Renal pelvis (tissue), 12 donors: ENCODE data around the gene SPTLC1. TPM values are rescaled to one million over a fixed set of nuclear protein-coding genes. Genes with fewer than 3 reads are reported as not detected.
A peak's percentile ranks its signal among the peaks of the same experiment; 100 is the strongest.
"Not testable (repeated sequence)": the region's sequence is repeated elsewhere in the genome, so short reads cannot be mapped to it uniquely, and the experiment has no call there.

ENCODE experiments used
- DNase-seq: peaks from one replicate; pipeline ENCODE4 v3.0.0-alpha.2; 2013
- long read RNA-seq, 16 experiments: transcript quantifications; one replicate each; lab custom pipeline, GENCODE V29; 2026
- polyA plus RNA-seq, 3 donors: library from polyadenylated mRNA; unstranded; fragments of 120-200 nt; gene quantifications; one replicate each; pipeline ENCODE4 v1.2.1, GENCODE V29; 2013; ENCODE audit not compliant: insufficient read length in 3 of 3

The SPTLC1 gene
- 10 to 100 TPM; 85.5 to 97.6 (median 91.7) TPM for polyA plus RNA-seq
- long read RNA-seq, donor 1, transcript SPTLC1-201 (15 exons, 1,894 nt) = major isoform, 19 of 24 reads
- long read RNA-seq, donor 1, partial matches to known transcripts = 0 of 24 reads
- long read RNA-seq, donor 1, other reads (novel, unspliced or antisense) = 0 of 24 reads
- long read RNA-seq, donor 2, transcript SPTLC1-201 (15 exons, 1,894 nt) = major isoform, 28 of 29 reads
- long read RNA-seq, donor 2, partial matches to known transcripts = 0 of 29 reads
- long read RNA-seq, donor 2, other reads (novel, unspliced or antisense) = 0 of 29 reads
- long read RNA-seq, donor 3, transcript SPTLC1-201 (15 exons, 1,894 nt) = major isoform, 17 of 19 reads
- long read RNA-seq, donor 3, partial matches to known transcripts = 0 of 19 reads
- long read RNA-seq, donor 3, other reads (novel, unspliced or antisense) = 0 of 19 reads
- long read RNA-seq, donor 4, transcript SPTLC1-201 (15 exons, 1,894 nt) = major isoform, 13 of 17 reads
- long read RNA-seq, donor 4, partial matches to known transcripts = 0 of 17 reads
- long read RNA-seq, donor 4, other reads (novel, unspliced or antisense) = 0 of 17 reads
- long read RNA-seq, donor 5, transcript SPTLC1-201 (15 exons, 1,894 nt) = major isoform, 8 of 10 reads
- long read RNA-seq, donor 5, partial matches to known transcripts = 0 of 10 reads
- long read RNA-seq, donor 5, other reads (novel, unspliced or antisense) = 0 of 10 reads
- long read RNA-seq, donor 6, transcript SPTLC1-201 (15 exons, 1,894 nt) = major isoform, 20 of 25 reads
- long read RNA-seq, donor 6, partial matches to known transcripts = 0 of 25 reads
- long read RNA-seq, donor 6, other reads (novel, unspliced or antisense) = 0 of 25 reads
- long read RNA-seq, donor 7, transcript SPTLC1-201 (15 exons, 1,894 nt) = major isoform, 23 of 25 reads
- long read RNA-seq, donor 7, partial matches to known transcripts = 0 of 25 reads
- long read RNA-seq, donor 7, other reads (novel, unspliced or antisense) = 0 of 25 reads
- long read RNA-seq, donor 8, transcript SPTLC1-201 (15 exons, 1,894 nt) = major isoform, 9 of 15 reads
- long read RNA-seq, donor 8, partial matches to known transcripts = 0 of 15 reads
- long read RNA-seq, donor 8, other reads (novel, unspliced or antisense) = 0 of 15 reads
- long read RNA-seq, donor 9, transcript SPTLC1-201 (15 exons, 1,894 nt) = major isoform, 30 of 49 reads
- long read RNA-seq, donor 9, transcript SPTLC1-204 (3 exons, 490 nt) = minor isoform, 9 of 49 reads
- long read RNA-seq, donor 9, partial matches to known transcripts = 7 of 49 reads
- long read RNA-seq, donor 9, other reads (novel, unspliced or antisense) = 0 of 49 reads
- long read RNA-seq, donor 10, transcript SPTLC1-201 (15 exons, 1,894 nt) = major isoform, 20 of 24 reads
- long read RNA-seq, donor 10, partial matches to known transcripts = 0 of 24 reads
- long read RNA-seq, donor 10, other reads (novel, unspliced or antisense) = 0 of 24 reads
- long read RNA-seq, donor 11, transcript SPTLC1-201 (15 exons, 1,894 nt) = major isoform, 13 of 13 reads
- long read RNA-seq, donor 11, partial matches to known transcripts = 0 of 13 reads
- long read RNA-seq, donor 11, other reads (novel, unspliced or antisense) = 0 of 13 reads
- long read RNA-seq, donor 12, transcript SPTLC1-201 (15 exons, 1,894 nt) = major isoform, 17 of 28 reads
- long read RNA-seq, donor 12, partial matches to known transcripts = 7 of 28 reads
- long read RNA-seq, donor 12, other reads (novel, unspliced or antisense) = 0 of 28 reads
- long read RNA-seq, donor 13, transcript SPTLC1-201 (15 exons, 1,894 nt) = major isoform, 9 of 16 reads
- long read RNA-seq, donor 13, partial matches to known transcripts = 0 of 16 reads
- long read RNA-seq, donor 13, other reads (novel, unspliced or antisense) = 0 of 16 reads
- long read RNA-seq, donor 14 = 0 reads
- long read RNA-seq, donor 15, transcript SPTLC1-201 (15 exons, 1,894 nt) = major isoform, 31 of 39 reads
- long read RNA-seq, donor 15, partial matches to known transcripts = 0 of 39 reads
- long read RNA-seq, donor 15, other reads (novel, unspliced or antisense) = 0 of 39 reads
- long read RNA-seq, donor 16, transcript SPTLC1-201 (15 exons, 1,894 nt) = major isoform, 15 of 27 reads
- long read RNA-seq, donor 16, partial matches to known transcripts = 0 of 27 reads
- long read RNA-seq, donor 16, other reads (novel, unspliced or antisense) = 5 of 27 reads

- DNase-seq = peak; percentile 96
Measured at GRCh38 chr9:92115071-92115858, at the start of gene SPTLC1. Gene SPTLC1, minus strand, starts transcription at chr9:92115413. Its CDS starts 43 bp downstream, at chr9:92115370.

GRCh38 chr9:92164975-92165374 is 49.8 kb upstream of the SPTLC1 start:
- DNase-seq = no peak

GRCh38 chr9:92164490-92164889 is 49.3 kb upstream of the SPTLC1 start:
- DNase-seq = no peak

GRCh38 chr9:92163276-92163675 is 48.1 kb upstream of the SPTLC1 start:
- no peak for DNase-seq

- no peak for DNase-seq
Measured at GRCh38 chr9:92160786-92161185, 45.6 kb upstream of the SPTLC1 start.

GRCh38 chr9:92159058-92159457 is 43.8 kb upstream of the SPTLC1 start:
- no peak for DNase-seq

- no peak for DNase-seq
Measured at GRCh38 chr9:92158097-92158601, 42.9 kb upstream of the SPTLC1 start.

GRCh38 chr9:92155736-92156135 is 40.5 kb upstream of the SPTLC1 start:
- not testable (repeated sequence) for DNase-seq

- DNase-seq = no peak
Measured at GRCh38 chr9:92155221-92155620, 40.0 kb upstream of the SPTLC1 start.

GRCh38 chr9:92153466-92154415 is 38.5 kb upstream of the SPTLC1 start:
- DNase-seq = not testable (repeated sequence)

GRCh38 chr9:92151691-92152393 is 36.6 kb upstream of the SPTLC1 start:
- no peak for DNase-seq

- DNase-seq = not testable (repeated sequence)
Measured at GRCh38 chr9:92150501-92151470, 35.6 kb upstream of the SPTLC1 start.

- DNase-seq = no peak
Measured at GRCh38 chr9:92147852-92148180, 32.6 kb upstream of the SPTLC1 start.

GRCh38 chr9:92147030-92147851 is 32.0 kb upstream of the SPTLC1 start:
- peak; percentile 54 for DNase-seq

GRCh38 chr9:92146610-92147009 is 31.4 kb upstream of the SPTLC1 start:
- no peak for DNase-seq
